H1 (cell line): ENCODE results near the gene TMEM200B. TPM values are rescaled to one million over a fixed set of nuclear protein-coding genes. Genes with fewer than 3 reads are reported as not detected.
"Not testable (repeated sequence)": the region's sequence is repeated elsewhere in the genome, so short reads cannot be mapped to it uniquely, and the experiment has no call there.

Source experiments
- CTCF ChIA-PET: fragments of 300-600 bp; sonication (Branson Sonifier 250); formaldehyde crosslinking; loops from one replicate; lab custom pipeline; 2021; ENCODE audit not compliant: partially characterized antibody; lab: Charles Lee
- POLR2A ChIA-PET: fragments of 300-600 bp; sonication (Branson Sonifier 250); formaldehyde crosslinking; loops from one replicate; lab custom pipeline; 2021; ENCODE audit warnings: inconsistent platforms; ENCODE audit not compliant: partially characterized antibody; lab: Charles Lee
- DNase-seq, 2 experiments: peaks; one replicate each; pipeline versions ENCODE4 v3.0.0 to v3.0.0-alpha.2; 2010 to 2022; ENCODE audit warnings: low spot score in 2 of 2, low read depth in 1 of 2, mixed read lengths in 1 of 2
- FAIRE-seq: peaks from 2 replicates; lab custom pipeline; 2011; peaks lifted over from hg19 to GRCh38; lab: Jason Lieb, UNC
- H2AFZ ChIP-seq: 2 replicates; pipeline ENCODE4 v1.8.1; 2012; ENCODE audit warnings: low read length, inconsistent platforms
- H2AK5ac ChIP-seq: 2 replicates; pipeline ENCODE4 v1.6.1; 2013; ENCODE audit warnings: low read depth, low read length
- H2BK120ac ChIP-seq: replicated peaks from 2 replicates; pipeline ENCODE3; 2013; ENCODE audit warnings: low read depth, low read length, inconsistent platforms
- H2BK12ac ChIP-seq: 2 replicates; pipeline ENCODE4 v1.6.1; 2013; ENCODE audit warnings: low read depth, low read length
- H2BK15ac ChIP-seq: 2 replicates; pipeline ENCODE4 v1.6.1; 2013; ENCODE audit warnings: low read length
- H2BK20ac ChIP-seq: 2 replicates; pipeline ENCODE4 v1.6.1; 2013; ENCODE audit warnings: low read length
- H2BK5ac ChIP-seq: 2 replicates; pipeline ENCODE4 v1.6.1; 2013; ENCODE audit warnings: low read depth, low read length
- H3K14ac ChIP-seq: 2 replicates; pipeline ENCODE4 v1.6.1; 2013; ENCODE audit warnings: inconsistent platforms; ENCODE audit not compliant: insufficient read length
- H3K18ac ChIP-seq: 2 replicates; pipeline ENCODE4 v1.6.1; 2013; ENCODE audit warnings: low read length; ENCODE audit errors: extremely low read depth
- H3K23ac ChIP-seq: 2 replicates; pipeline ENCODE4 v1.6.1; 2013; ENCODE audit warnings: inconsistent platforms; ENCODE audit not compliant: insufficient read length
- H3K23me2 ChIP-seq: 2 replicates; pipeline ENCODE4 v1.6.1; 2013; ENCODE audit warnings: low read depth, low read length
- H3K27ac ChIP-seq: 2 replicates; pipeline ENCODE4 v1.6.1; 2011; ENCODE audit warnings: low read depth, low read length, inconsistent platforms
- H3K27me3 ChIP-seq, 4 experiments: replicated peaks in 1 of 4; 1 replicate in 1 of 4; 2 replicates in 3 of 4; pipeline versions ENCODE4 v1.6.1 to v1.8.1; 2011 to 2013; ENCODE audit warnings: low read length in 3 of 4, mild to moderate bottlenecking in 3 of 4, inconsistent platforms in 2 of 4, mixed read lengths in 2 of 4, moderate library complexity in 1 of 4; ENCODE audit not compliant: control insufficient read depth in 3 of 4, insufficient read depth in 3 of 4; ENCODE audit errors: extremely low read depth in 1 of 4
- H3K36me3 ChIP-seq, 4 experiments: 2 replicates each; pipeline versions ENCODE4 v1.6.1 to v1.8.1; 2011 to 2013; ENCODE audit warnings: mild to moderate bottlenecking in 4 of 4, low read length in 3 of 4, moderate library complexity in 2 of 4, control low read depth in 1 of 4, inconsistent platforms in 1 of 4; ENCODE audit not compliant: insufficient read depth in 4 of 4, control insufficient read depth in 2 of 4
- H3K4ac ChIP-seq: replicated peaks from 2 replicates; pipeline ENCODE3; 2013; ENCODE audit warnings: low read length, low read depth, mixed read lengths, inconsistent platforms; ENCODE audit not compliant: insufficient read length
- H3K4me1 ChIP-seq, 4 experiments: replicated peaks in 1 of 4; 1 replicate in 1 of 4; 2 replicates in 3 of 4; pipeline versions ENCODE4 v1.6.1 to v1.8.1; 2011 to 2013; ENCODE audit warnings: low read length in 3 of 4, inconsistent platforms in 2 of 4, mixed read lengths in 1 of 4; ENCODE audit not compliant: insufficient read depth in 4 of 4, control insufficient read depth in 3 of 4
- H3K4me2 ChIP-seq, 2 experiments: 2 replicates each; pipeline versions ENCODE4 v1.6.1 to v1.8.1; 2011 to 2013; ENCODE audit warnings: low read depth in 2 of 2, low read length in 2 of 2, control low read depth in 1 of 2, inconsistent platforms in 1 of 2, mild to moderate bottlenecking in 1 of 2; ENCODE audit not compliant: insufficient read depth in 1 of 2
- H3K4me3 ChIP-seq, 4 experiments: fragments of 200-600, 300-600 bp in 1 of 4; sonication (generic), shearing (Covaris generic), sonication (Bioruptor Twin) in 1 of 4; 2 replicates each; pipeline versions ENCODE4 v1.5.1 to v1.8.1; 2011 to 2016; ENCODE audit warnings: low read length in 4 of 4, low read depth in 3 of 4, control low read depth in 2 of 4, inconsistent platforms in 2 of 4, mild to moderate bottlenecking in 2 of 4, mixed read lengths in 1 of 4, moderate library complexity in 1 of 4; ENCODE audit not compliant: insufficient read depth in 2 of 4; ENCODE audit errors: extremely low read depth in 1 of 4
- H3K56ac ChIP-seq: replicated peaks from 2 replicates; pipeline ENCODE3; 2013; ENCODE audit warnings: low read depth, mild to moderate bottlenecking, mixed read lengths, low read length, inconsistent platforms; ENCODE audit not compliant: insufficient read length
- H3K79me1 ChIP-seq: 2 replicates; pipeline ENCODE4 v1.6.1; 2013; ENCODE audit warnings: low read depth, low read length, control low read depth
- H3K79me2 ChIP-seq, 2 experiments: 2 replicates each; pipeline versions ENCODE4 v1.6.1 to v1.8.1; 2012 to 2013; ENCODE audit warnings: low read length in 2 of 2, mild to moderate bottlenecking in 2 of 2, inconsistent platforms in 1 of 2; ENCODE audit not compliant: insufficient read depth in 2 of 2, control insufficient read depth in 1 of 2
- H3K9ac ChIP-seq, 4 experiments: replicated peaks in 1 of 4; 1 replicate in 1 of 4; 2 replicates in 3 of 4; pipeline versions ENCODE4 v1.6.1 to v1.8.1; 2011 to 2013; ENCODE audit warnings: low read depth in 3 of 4, low read length in 3 of 4, control low read depth in 2 of 4, mild to moderate bottlenecking in 2 of 4, moderate library complexity in 2 of 4, inconsistent platforms in 1 of 4; ENCODE audit errors: extremely low read depth in 1 of 4
- H3K9me3 ChIP-seq, 2 experiments: 2 replicates each; pipeline versions ENCODE4 v1.6.1 to v1.8.1; 2012 to 2013; ENCODE audit warnings: mild to moderate bottlenecking in 2 of 2, moderate library complexity in 2 of 2, control low read depth in 1 of 2, inconsistent platforms in 1 of 2, low read depth in 1 of 2, low read length in 1 of 2, mixed read lengths in 1 of 2; ENCODE audit not compliant: insufficient read depth in 2 of 2
- H4K20me1 ChIP-seq, 2 experiments: replicated peaks in 1 of 2; 2 replicates each; pipeline versions ENCODE3 to v1.8.1; 2011 to 2013; ENCODE audit warnings: inconsistent platforms in 2 of 2, low read length in 2 of 2, mild to moderate bottlenecking in 1 of 2; ENCODE audit not compliant: insufficient read depth in 2 of 2, control insufficient read depth in 1 of 2
- H4K5ac ChIP-seq: 2 replicates; pipeline ENCODE4 v1.6.1; 2013; ENCODE audit warnings: low read length, low read depth, mixed read lengths, inconsistent platforms; ENCODE audit not compliant: insufficient read length
- H4K8ac ChIP-seq: 2 replicates; pipeline ENCODE4 v1.8.0; 2013; ENCODE audit warnings: mild to moderate bottlenecking, moderate library complexity, low read length, inconsistent platforms; ENCODE audit not compliant: insufficient read depth; ENCODE audit errors: extremely low read depth
- H4K91ac ChIP-seq: replicated peaks from 2 replicates; pipeline ENCODE3; 2013; ENCODE audit warnings: low read length, mixed read lengths, inconsistent platforms; ENCODE audit not compliant: insufficient read length
- WGBS, 2 experiments: shearing (Covaris generic) in 1 of 2; methylation state at CpG; one replicate each; pipeline versions ENCODE4 v1.1.6 to v1.1.7; 2013 to 2015; ENCODE audit warnings: low lambda C conversion rate in 2 of 2, mixed read lengths in 2 of 2, inconsistent platforms in 1 of 2, low coverage in 1 of 2, missing lambda C conversion rate in 1 of 2; ENCODE audit not compliant: insufficient replicate concordance in 2 of 2, insufficient coverage in 1 of 2, insufficient read length in 1 of 2; ENCODE audit errors: extremely low coverage in 1 of 2, missing lambda C conversion rate in 1 of 2; 5-methylcytosine and 5-hydroxymethylcytosine counted together
- polyA plus RNA-seq, 7 experiments: library from polyadenylated mRNA; depleted of rRNA in 3 of 7; stranded (reverse) in 5 of 7; unstranded in 2 of 7; fragments of >200 nt in 5 of 7; fragments of 200-250 nt in 2 of 7; gene quantifications; 1 replicate in 5 of 7; 2 replicates in 1 of 7; 4 replicates in 1 of 7; pipeline versions ENCODE4 v1.2.1 to v1.2.3, GENCODE V29; 2011 to 2013; ENCODE audit warnings: missing spikeins in 2 of 7, mixed read lengths in 2 of 7
- total RNA-seq: library from RNA; stranded (reverse); fragmentation: NEBNext Ultra II Directional; extraction: Animal tissue kit (Norgen Biotek cat#: 25700); gene quantifications from 2 replicates; pipeline ENCODE4 v1.2.1, GENCODE V29; 2021

TMEM200B gene
- total and polyA plus RNA-seq, 2 of the 8 experiments (the other 6 are each of a cell fraction or from before 2014, with no cell fraction given), result 4.9 to 11.0 TPM

DNA sequence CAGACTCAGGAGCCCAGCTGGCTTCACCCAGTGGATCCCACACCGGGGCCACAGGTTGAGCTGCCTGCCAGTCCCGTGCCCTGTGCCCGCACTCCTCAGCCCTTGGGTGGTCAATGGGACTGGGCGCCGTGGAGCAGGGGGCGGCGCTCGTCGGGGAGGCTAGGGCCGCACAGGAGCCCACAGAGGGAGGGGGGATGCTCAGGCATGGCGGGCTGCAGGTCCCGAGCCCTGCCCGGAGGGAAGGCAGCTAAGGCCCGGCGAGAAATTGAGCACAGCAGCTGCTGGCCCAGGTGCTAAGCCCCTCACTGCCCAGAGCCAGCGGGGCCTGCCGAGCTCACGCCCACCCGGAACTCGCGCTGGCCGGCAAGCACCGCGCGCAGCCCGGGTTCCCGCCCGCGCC, 7.4 kb upstream of the TMEM200B start:
- not testable (repeated sequence) for H2AFZ ChIP-seq, H3K27ac ChIP-seq, H3K79me2 ChIP-seq, H4K5ac ChIP-seq, H2AK5ac ChIP-seq, H2BK12ac ChIP-seq, H2BK15ac ChIP-seq, DNase-seq, H3K23ac ChIP-seq, H4K20me1 ChIP-seq, H3K18ac ChIP-seq, H3K79me1 ChIP-seq, H3K4ac ChIP-seq, H3K27me3 ChIP-seq, H3K14ac ChIP-seq, H3K4me3 ChIP-seq, H3K9ac ChIP-seq, H2BK20ac ChIP-seq, H4K91ac ChIP-seq, H2BK5ac ChIP-seq, H3K23me2 ChIP-seq, H3K4me1 ChIP-seq, H3K9me3 ChIP-seq, H3K36me3 ChIP-seq, H3K4me2 ChIP-seq, H2BK120ac ChIP-seq, H4K8ac ChIP-seq, H3K56ac ChIP-seq, FAIRE-seq
- ChIA-PET CTCF (interaction anchor here (1.0 to 2.7 kb wide), 8 partner anchors 9 to 88 kb away, joined by 3 to 11 read pairs (median 5); no protein-coding TSS in a partner anchor), POLR2A (interaction anchor here (0.7 to 2.5 kb wide), 3 partner anchors 9 to 51 kb away, joined by 3 to 6 read pairs (median 5); partner anchors contain the start of gene SRSF4)
- WGBS, 2 experiments, result 98% methylated on average over 28 of the region's 29 CpGs; no CpG with 5 or more reads in 1 of the 2 experiments
